PC-3 (cell line): ENCODE data around the gene NPLOC4. TPM values are rescaled to one million over a fixed set of nuclear protein-coding genes. Genes with fewer than 3 reads are reported as not detected.
A peak's percentile ranks its signal among the peaks of the same experiment; 100 is the strongest.

Source experiments
- ATAC-seq: fragments of 200-7000 bp; cut with Tn5 transposase; 2 replicates; pipeline ENCODE4 v1.9.1; 2020; ENCODE audit warnings: mild to moderate bottlenecking, moderate library complexity
- BruUV-seq: library from RNA; stranded (reverse); fragments of 400-500 nt; replicated peaks from 2 replicates; lab custom pipeline; 2021; lab: Mats Ljungman, UMichigan
- CTCF ChIA-PET: fragments of 300-600 bp; sonication (Branson Sonifier 250); formaldehyde crosslinking; loops from one replicate; lab custom pipeline; 2022; ENCODE audit warnings: antibody characterized with exemption; lab: Charles Lee
- POLR2A ChIA-PET: fragments of 300-600 bp; sonication (Branson Sonifier 250); formaldehyde crosslinking; loops from one replicate; lab custom pipeline; 2022; ENCODE audit warnings: antibody characterized with exemption; ENCODE audit not compliant: unreplicated experiment; lab: Charles Lee
- DNase-seq: peaks from one replicate; pipeline ENCODE4 v3.0.0-alpha.2; 2015
- H2AFZ ChIP-seq: fragments of 300-600 bp; sonication (generic); 2 replicates; pipeline ENCODE4 v1.6.0; 2016; ENCODE audit warnings: antibody characterized with exemption, low read length
- H3F3A ChIP-seq: fragments of 300-600 bp; sonication (generic); one replicate; pipeline ENCODE4 v1.6.0; 2017; ENCODE audit warnings: antibody characterized with exemption, low read length, control low read depth, mild to moderate bottlenecking; ENCODE audit not compliant: unreplicated experiment
- H3K27ac ChIP-seq: fragments of 300-600 bp; sonication (generic); 2 replicates; pipeline ENCODE4 v1.5.1; 2016; ENCODE audit warnings: mild to moderate bottlenecking, low read length
- H3K27me3 ChIP-seq: fragments of 300-600 bp; sonication (generic); 2 replicates; pipeline ENCODE4 v1.6.1; 2016; ENCODE audit warnings: low read length, mixed read lengths
- H3K36me3 ChIP-seq: fragments of 300-600 bp; sonication (generic); 2 replicates; pipeline ENCODE4 v1.6.1; 2016; ENCODE audit warnings: low read depth, mixed run types, low read length, mixed read lengths
- H3K4me1 ChIP-seq: fragments of 300-600 bp; sonication (generic); 2 replicates; pipeline ENCODE4 v1.5.1; 2016; ENCODE audit warnings: low read length; ENCODE audit not compliant: insufficient read depth
- H3K4me2 ChIP-seq: fragments of 300-600 bp; sonication (generic); 2 replicates; pipeline ENCODE4 v1.6.0; 2016; ENCODE audit warnings: low read length
- H3K4me3 ChIP-seq: fragments of 300-600 bp; sonication (generic); 2 replicates; pipeline ENCODE4 v1.5.1; 2016; ENCODE audit warnings: mild to moderate bottlenecking, low read length, mixed read lengths
- H3K79me2 ChIP-seq: fragments of 300-600 bp; sonication (generic); 2 replicates; pipeline ENCODE4 v1.6.1; 2017; ENCODE audit warnings: low read length, mixed read lengths
- H3K9ac ChIP-seq: fragments of 300-600 bp; sonication (generic); 2 replicates; pipeline ENCODE4 v1.6.0; 2016; ENCODE audit warnings: mild to moderate bottlenecking, low read length
- H3K9me2 ChIP-seq: fragments of 300-600 bp; sonication (generic); replicated peaks from 2 replicates; pipeline ENCODE4 v1.6.1; 2016; ENCODE audit warnings: mixed run types, low read length, mixed read lengths
- H3K9me3 ChIP-seq: fragments of 300-600 bp; sonication (generic); 2 replicates; pipeline ENCODE4 v1.6.1; 2016; ENCODE audit warnings: low read length, mixed read lengths
- H4K20me1 ChIP-seq: fragments of 300-600 bp; sonication (generic); 2 replicates; pipeline ENCODE4 v1.6.1; 2016; ENCODE audit warnings: low read length, mixed read lengths
- EZH2 ChIP-seq: fragments of 300-600 bp; sonication (generic); IDR thresholded peaks from one replicate; pipeline ENCODE4 v1.6.1; 2017; ENCODE audit warnings: antibody characterized with exemption, mild to moderate bottlenecking, low read length; ENCODE audit not compliant: unreplicated experiment
- EZH2phosphoT487 ChIP-seq: fragments of 300-600 bp; sonication (generic); IDR thresholded peaks from 2 replicates; pipeline ENCODE4 v1.6.1; 2018; ENCODE audit warnings: mild to moderate bottlenecking, antibody characterized with exemption, low read length, borderline replicate concordance
- intact Hi-C: fragments of 100-400 bp; cut with micrococcal nuclease; formaldehyde crosslinking; loops from 2 replicates; pipeline ENCODE4 v1.9.0; 2023
- total RNA-seq: library from RNA; depleted of rRNA; stranded (reverse); fragments of >200 nt; gene quantifications from 2 replicates; pipeline ENCODE4 v1.2.3, GENCODE V29; 2014
- TF ChIP-seq, protein P1 (sequence below): fragments of 300-600 bp; sonication (generic); conservative IDR thresholded peaks from 2 replicates; pipeline ENCODE4 v1.5.1; 2017; ENCODE audit warnings: antibody characterized with exemption, low read depth, mild to moderate bottlenecking, low read length

The NPLOC4 gene
- total RNA-seq, 1 experiment from 2014 or later, result 109 TPM

DNA sequence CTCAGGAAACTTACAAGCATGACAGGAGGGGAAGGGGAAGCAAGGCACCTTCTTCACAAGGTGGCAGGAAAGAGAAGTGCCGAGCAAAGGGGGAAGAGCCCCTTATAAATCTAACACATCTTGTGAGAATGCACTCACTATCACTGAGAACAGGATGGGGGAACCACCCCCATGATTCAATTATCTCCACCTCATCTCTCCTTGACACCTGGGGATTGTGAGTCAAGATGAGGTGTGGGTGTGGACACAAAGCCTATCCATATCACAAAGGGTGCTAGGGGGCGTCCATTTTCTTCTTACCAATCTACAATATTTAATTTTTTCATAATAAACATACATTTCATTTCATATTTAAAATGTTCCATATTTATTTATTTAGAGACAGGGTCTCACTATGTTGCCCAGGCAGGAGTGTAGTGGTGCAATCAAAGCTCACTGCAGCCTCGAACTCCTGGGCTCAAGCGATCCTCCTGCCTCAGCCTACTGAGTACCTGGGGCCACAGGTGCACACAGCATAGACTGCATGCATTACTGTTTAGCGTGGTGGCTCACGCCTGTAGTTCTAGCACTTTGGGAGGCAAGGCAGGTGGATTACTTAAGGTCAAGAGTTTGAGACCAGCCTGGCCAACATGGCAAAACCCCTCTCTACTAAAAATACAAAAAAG, 58.2 kb downstream of the NPLOC4 start:
- H3K4me3 ChIP-seq, result no peak overlapping the region
- ATAC-seq, result no peak
- no peak overlapping the region for H2AFZ ChIP-seq
- no TSS peak for BruUV-seq
- CTCF ChIA-PET, result no interaction called here
- POLR2A ChIA-PET, result interaction anchor here (0.5 kb wide), 2 partner anchors 25 to 66 kb away, joined by 3 to 5 read pairs; partner anchors contain the start of gene ACTG1
- H3K9me2 ChIP-seq, result no peaks in the 10 kb centered on the region
- H3K9me3 ChIP-seq, result no peaks in the 10 kb centered on the region
- H3K9ac ChIP-seq, result no peak overlapping the region
- no peak overlapping the region for H3K4me2 ChIP-seq
- H3F3A ChIP-seq, result peaks cover 4% of the 10 kb centered on the region
- H3K27me3 ChIP-seq, result no peaks in the 10 kb centered on the region
- H3K4me1 ChIP-seq, result peaks cover 45% of the 10 kb centered on the region
- DNase-seq, result no peak
- H3K36me3 ChIP-seq, result peaks cover 53% of the 10 kb centered on the region
- H3K79me2 ChIP-seq, result peaks cover 53% of the 10 kb centered on the region
- H3K27ac ChIP-seq, result no peak overlapping the region
- intact Hi-C loops, result no loop called here
- H4K20me1 ChIP-seq, result peaks cover 79% of the 10 kb centered on the region
- no peak for TF ChIP-seq EZH2phosphoT487
- TF ChIP-seq, protein P1, sequence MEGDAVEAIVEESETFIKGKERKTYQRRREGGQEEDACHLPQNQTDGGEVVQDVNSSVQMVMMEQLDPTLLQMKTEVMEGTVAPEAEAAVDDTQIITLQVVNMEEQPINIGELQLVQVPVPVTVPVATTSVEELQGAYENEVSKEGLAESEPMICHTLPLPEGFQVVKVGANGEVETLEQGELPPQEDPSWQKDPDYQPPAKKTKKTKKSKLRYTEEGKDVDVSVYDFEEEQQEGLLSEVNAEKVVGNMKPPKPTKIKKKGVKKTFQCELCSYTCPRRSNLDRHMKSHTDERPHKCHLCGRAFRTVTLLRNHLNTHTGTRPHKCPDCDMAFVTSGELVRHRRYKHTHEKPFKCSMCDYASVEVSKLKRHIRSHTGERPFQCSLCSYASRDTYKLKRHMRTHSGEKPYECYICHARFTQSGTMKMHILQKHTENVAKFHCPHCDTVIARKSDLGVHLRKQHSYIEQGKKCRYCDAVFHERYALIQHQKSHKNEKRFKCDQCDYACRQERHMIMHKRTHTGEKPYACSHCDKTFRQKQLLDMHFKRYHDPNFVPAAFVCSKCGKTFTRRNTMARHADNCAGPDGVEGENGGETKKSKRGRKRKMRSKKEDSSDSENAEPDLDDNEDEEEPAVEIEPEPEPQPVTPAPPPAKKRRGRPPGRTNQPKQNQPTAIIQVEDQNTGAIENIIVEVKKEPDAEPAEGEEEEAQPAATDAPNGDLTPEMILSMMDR, result no peak
- no peak for TF ChIP-seq EZH2

DNA sequence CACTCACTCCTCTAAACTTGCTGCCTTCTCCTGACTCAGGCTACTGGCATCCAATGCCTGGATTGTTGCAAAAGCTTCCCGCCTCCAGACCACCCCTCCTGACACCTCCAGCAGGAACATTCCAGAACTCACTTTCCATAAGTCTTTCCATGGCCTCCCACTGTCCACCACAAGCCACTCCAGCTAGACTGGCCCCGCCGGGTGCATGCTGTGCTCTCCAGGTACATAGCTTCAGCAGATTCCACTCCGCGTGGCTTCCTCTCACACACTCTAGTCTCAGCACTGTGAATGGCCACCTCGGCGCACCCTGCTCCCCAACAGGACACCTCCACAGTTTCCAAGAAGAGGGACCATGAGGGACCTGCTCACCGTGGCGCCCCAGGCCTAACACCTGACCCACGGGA, 58.9 kb downstream of the NPLOC4 start:
- H3K4me1 ChIP-seq, result peaks cover 38% of the 10 kb centered on the region
- no peak overlapping the region for H3K4me3 ChIP-seq
- ATAC-seq (no peak), DNase-seq (peak; percentile 38)
- peaks cover 49% of the 10 kb centered on the region for H3K36me3 ChIP-seq
- H3F3A ChIP-seq, result peaks cover 4% of the 10 kb centered on the region
- H3K27ac ChIP-seq, result no peak overlapping the region
- no peak overlapping the region for H2AFZ ChIP-seq
- H3K9me2 ChIP-seq, result no peaks in the 10 kb centered on the region
- H3K4me2 ChIP-seq, result no peak overlapping the region
- H3K27me3 ChIP-seq, result no peaks in the 10 kb centered on the region
- H3K9ac ChIP-seq, result no peak overlapping the region
- POLR2A ChIA-PET, result interaction anchor here (0.5 kb wide), 1 partner anchor 25 kb away, joined by 5 read pairs; no protein-coding TSS in a partner anchor
- intact Hi-C loops, result no loop called here
- H3K9me3 ChIP-seq, result no peaks in the 10 kb centered on the region
- TF ChIP-seq, protein P1, result no peak
- H4K20me1 ChIP-seq, result peaks cover 72% of the 10 kb centered on the region
- H3K79me2 ChIP-seq, result peaks cover 54% of the 10 kb centered on the region
- no TSS peak for BruUV-seq
- CTCF ChIA-PET, result no interaction called here

DNA sequence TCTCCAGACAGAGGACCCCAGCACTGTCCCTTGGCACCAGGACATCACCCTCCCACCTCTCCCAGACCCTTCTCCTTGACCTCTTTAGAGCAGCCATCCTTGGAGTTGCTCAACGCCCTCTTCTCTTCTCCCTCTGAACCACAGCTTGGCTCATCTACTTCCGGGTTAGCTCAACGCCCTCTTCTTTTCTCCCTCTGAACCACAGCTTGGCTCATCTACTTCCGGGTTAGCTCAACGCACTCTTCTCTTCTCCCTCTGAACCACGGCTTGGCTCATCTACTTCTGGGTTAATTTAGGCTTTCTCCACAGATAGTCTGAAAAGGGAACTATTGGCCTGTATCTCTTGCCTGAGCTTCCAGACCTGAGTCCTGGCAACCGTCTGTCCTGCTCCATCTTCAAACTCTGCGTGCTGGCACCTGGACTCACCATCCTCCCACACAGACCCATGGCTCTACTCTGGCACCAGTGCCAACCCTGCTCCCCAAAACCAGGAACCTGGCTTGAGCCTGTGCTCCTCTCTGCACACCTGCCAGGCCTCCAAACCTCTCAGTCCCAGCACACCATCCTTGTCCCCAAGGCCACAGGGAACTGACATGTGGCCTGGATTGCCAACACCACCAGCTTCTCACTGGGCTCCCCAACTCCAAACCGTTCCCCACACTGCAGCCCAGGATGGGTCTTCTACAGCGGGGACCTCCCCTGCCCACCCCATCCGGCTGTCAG, 59.5 kb downstream of the NPLOC4 start:
- H3K4me2 ChIP-seq, result peak overlapping the region; percentile 68
- H3K27me3 ChIP-seq, result no peaks in the 10 kb centered on the region
- H3K79me2 ChIP-seq, result peaks cover 53% of the 10 kb centered on the region
- H3K9me3 ChIP-seq, result no peaks in the 10 kb centered on the region
- intact Hi-C loops, result no loop called here
- H3K4me3 ChIP-seq, result no peak overlapping the region
- peak; percentile 30 for DNase-seq
- POLR2A ChIA-PET, result interaction anchor here (1.0 kb wide), 1 partner anchor 11 kb away, joined by 3 read pairs; no protein-coding TSS in a partner anchor
- no peak overlapping the region for H2AFZ ChIP-seq
- peak overlapping the region; percentile 73 for H3K27ac ChIP-seq
- CTCF ChIA-PET, result no interaction called here
- H3F3A ChIP-seq, result peaks cover 4% of the 10 kb centered on the region
- H4K20me1 ChIP-seq, result peaks cover 66% of the 10 kb centered on the region
- H3K9ac ChIP-seq, result no peak overlapping the region
- BruUV-seq, result no TSS peak
- TF ChIP-seq EZH2phosphoT487, result no peak
- TF ChIP-seq, protein P1, result no peak
- no peak for TF ChIP-seq EZH2
- no peaks in the 10 kb centered on the region for H3K9me2 ChIP-seq
- H3K4me1 ChIP-seq, result peaks cover 32% of the 10 kb centered on the region
- H3K36me3 ChIP-seq, result peaks cover 43% of the 10 kb centered on the region
- ATAC-seq, result peak; percentile 11
